Measurements from ENCODE around the gene MRPS12. TPM values are rescaled to one million over a fixed set of nuclear protein-coding genes. Genes with fewer than 3 reads are reported as not detected.

The MRPS12 gene
- total and polyA plus RNA-seq, 9 of the 15 experiments (the other 6 are each of a cell fraction or from before 2014, with no cell fraction given): 8.1 to 174 (median 52.0) TPM

DNA sequence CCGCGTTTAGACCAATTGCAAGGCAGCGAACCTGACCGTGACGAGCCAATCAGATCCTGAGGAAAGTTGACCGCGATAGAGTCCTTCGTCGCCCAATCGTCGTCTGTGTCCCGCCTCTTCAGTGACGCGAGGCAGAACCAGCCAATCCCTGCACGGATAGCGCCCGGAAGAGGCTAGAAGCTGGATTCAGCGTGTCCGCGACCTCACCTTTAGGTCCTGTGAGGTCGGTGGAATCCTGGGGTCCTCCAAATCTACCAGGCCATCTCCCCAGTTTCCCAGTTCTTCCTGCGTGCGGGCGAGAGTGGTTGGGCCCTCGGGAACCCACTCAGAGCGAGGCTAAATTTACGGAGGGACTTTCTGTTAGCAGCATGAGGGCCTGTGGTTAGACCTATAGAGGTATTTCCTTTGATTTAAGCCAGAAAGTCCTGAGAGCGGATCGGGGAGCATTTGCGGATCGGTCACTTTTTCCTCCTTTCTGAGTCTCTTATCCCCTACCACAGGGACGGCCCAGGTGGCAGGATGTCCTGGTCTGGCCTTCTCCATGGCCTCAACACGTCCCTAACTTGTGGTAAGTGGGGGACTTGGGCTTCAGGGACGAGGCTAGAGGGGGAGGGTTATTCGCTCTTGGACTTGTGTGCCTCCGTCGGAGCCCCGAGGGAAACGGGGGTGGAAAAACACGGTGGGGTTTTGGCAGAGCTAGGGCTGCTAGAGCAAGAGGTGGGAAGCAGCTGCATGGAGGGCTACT lies at the start of gene MRPS12 (continued):
- TF ChIP-seq, protein P1, sequence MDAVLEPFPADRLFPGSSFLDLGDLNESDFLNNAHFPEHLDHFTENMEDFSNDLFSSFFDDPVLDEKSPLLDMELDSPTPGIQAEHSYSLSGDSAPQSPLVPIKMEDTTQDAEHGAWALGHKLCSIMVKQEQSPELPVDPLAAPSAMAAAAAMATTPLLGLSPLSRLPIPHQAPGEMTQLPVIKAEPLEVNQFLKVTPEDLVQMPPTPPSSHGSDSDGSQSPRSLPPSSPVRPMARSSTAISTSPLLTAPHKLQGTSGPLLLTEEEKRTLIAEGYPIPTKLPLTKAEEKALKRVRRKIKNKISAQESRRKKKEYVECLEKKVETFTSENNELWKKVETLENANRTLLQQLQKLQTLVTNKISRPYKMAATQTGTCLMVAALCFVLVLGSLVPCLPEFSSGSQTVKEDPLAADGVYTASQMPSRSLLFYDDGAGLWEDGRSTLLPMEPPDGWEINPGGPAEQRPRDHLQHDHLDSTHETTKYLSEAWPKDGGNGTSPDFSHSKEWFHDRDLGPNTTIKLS (IDR thresholded peaks at IDR 0.05; ENCODE audit: borderline replicate concordance, low read depth): no peak
- TF ChIP-seq ARID2 (IDR thresholded peaks at IDR 0.05) (no peak), TBL1XR1 (IDR thresholded peaks at IDR 0.05; ENCODE audit: low read length in 2 of 2) (no peak; a peak in 1 of 4 replicates), ZNF146 (CRISPR knock-in tag; IDR thresholded peaks at IDR 0.05; ENCODE audit: unreplicated experiment) (no peak), JUNB (CRISPR knock-in tag; conservative IDR thresholded peaks at IDR 0.05) (no peak), TAL1 (IDR thresholded peaks at IDR 0.05) (no peak), ZBTB7A (IDR thresholded peaks at IDR 0.05; ENCODE audit: borderline replicate concordance, control insufficient read depth, low read depth, low read length) (peak; percentile 35; the same call in 1 of the 2 replicates), FOXA3 (CRISPR knock-in tag; conservative IDR thresholded peaks at IDR 0.05 in 1 of 2, IDR thresholded peaks at IDR 0.05 in 1 of 2) (no peak), TAF1 (IDR thresholded peaks at IDR 0.05; ENCODE audit: control insufficient read depth, extremely low read depth, insufficient read depth, low read length, severe bottlenecking) (no peak), TGIF2 (CRISPR knock-in tag; IDR thresholded peaks at IDR 0.05) (no peak), NONO (IDR thresholded peaks at IDR 0.05; ENCODE audit: low read depth in 2 of 2, low read length in 1 of 2) (no peak; a peak in 1 of 4 replicates), TBP (optimal IDR thresholded peaks at IDR 0.05; ENCODE audit: low read depth, low read length) (peak; percentile 47), RHOXF2B (CRISPR knock-in tag; conservative IDR thresholded peaks at IDR 0.05) (no peak), ZNF780A (CRISPR knock-in tag; IDR thresholded peaks at IDR 0.05) (no peak), SRSF7 (optimal IDR thresholded peaks at IDR 0.05; ENCODE audit: low read depth, low read length) (no peak), RBM15 (IDR thresholded peaks at IDR 0.05; ENCODE audit: insufficient read depth, low read length) (no peak), ZNF311 (CRISPR knock-in tag; IDR thresholded peaks at IDR 0.05) (no peak), HSF4 (CRISPR knock-in tag; IDR thresholded peaks at IDR 0.05; ENCODE audit: borderline replicate concordance) (no peak), ZNF134 (CRISPR knock-in tag; conservative IDR thresholded peaks at IDR 0.05) (no peak), GTF2A2 (tag; IDR thresholded peaks at IDR 0.05) (no peak), EZH2 (IDR thresholded peaks at IDR 0.05; ENCODE audit: borderline replicate concordance, low read depth, low read length) (no peak), HES1 (IDR thresholded peaks at IDR 0.05; ENCODE audit: low read depth) (no peak), STAT5B (CRISPR knock-in tag; IDR thresholded peaks at IDR 0.05) (no peak), MIER1 (IDR thresholded peaks at IDR 0.05; ENCODE audit: low read depth) (no peak)
- TF ChIP-seq, protein P2, sequence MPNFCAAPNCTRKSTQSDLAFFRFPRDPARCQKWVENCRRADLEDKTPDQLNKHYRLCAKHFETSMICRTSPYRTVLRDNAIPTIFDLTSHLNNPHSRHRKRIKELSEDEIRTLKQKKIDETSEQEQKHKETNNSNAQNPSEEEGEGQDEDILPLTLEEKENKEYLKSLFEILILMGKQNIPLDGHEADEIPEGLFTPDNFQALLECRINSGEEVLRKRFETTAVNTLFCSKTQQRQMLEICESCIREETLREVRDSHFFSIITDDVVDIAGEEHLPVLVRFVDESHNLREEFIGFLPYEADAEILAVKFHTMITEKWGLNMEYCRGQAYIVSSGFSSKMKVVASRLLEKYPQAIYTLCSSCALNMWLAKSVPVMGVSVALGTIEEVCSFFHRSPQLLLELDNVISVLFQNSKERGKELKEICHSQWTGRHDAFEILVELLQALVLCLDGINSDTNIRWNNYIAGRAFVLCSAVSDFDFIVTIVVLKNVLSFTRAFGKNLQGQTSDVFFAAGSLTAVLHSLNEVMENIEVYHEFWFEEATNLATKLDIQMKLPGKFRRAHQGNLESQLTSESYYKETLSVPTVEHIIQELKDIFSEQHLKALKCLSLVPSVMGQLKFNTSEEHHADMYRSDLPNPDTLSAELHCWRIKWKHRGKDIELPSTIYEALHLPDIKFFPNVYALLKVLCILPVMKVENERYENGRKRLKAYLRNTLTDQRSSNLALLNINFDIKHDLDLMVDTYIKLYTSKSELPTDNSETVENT (CRISPR knock-in tag; IDR thresholded peaks at IDR 0.05): no peak
